Inferior parietal cortex (tissue), 1 donor: ENCODE results near the gene OR6C76.
"Not testable (repeated sequence)": the region's sequence is repeated elsewhere in the genome, so short reads cannot be mapped to it uniquely, and the experiment has no call there.

Source experiments
- DNase-seq: peaks from one replicate; pipeline ENCODE4 v3.0.0-alpha.2; 2016; ENCODE audit errors: extremely low spot score

The OR6C76 gene

DNA sequence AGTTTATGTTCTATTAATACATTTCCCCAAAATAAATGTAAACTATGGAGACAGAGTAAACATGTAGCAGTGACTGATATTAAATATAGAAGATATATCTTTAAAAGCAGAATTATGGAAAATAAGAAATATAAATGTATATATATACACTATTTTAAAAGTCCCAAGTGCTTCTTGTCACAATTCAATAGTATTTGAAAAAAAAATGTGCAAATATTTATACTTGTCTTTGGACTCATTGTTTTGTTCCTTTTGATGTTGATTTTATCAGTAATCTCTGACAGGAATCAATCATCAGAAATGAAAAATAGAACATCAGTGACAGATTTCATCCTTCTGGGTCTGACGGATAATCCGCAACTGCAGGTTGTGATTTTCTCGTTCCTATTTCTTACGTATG, at the start of gene OR6C76:
OR6C76 (plus strand) TSS at position 301 of the 400 bp plus-strand sequence; CDS start at position 301, 0 bp downstream.
- no peak for DNase-seq

DNA sequence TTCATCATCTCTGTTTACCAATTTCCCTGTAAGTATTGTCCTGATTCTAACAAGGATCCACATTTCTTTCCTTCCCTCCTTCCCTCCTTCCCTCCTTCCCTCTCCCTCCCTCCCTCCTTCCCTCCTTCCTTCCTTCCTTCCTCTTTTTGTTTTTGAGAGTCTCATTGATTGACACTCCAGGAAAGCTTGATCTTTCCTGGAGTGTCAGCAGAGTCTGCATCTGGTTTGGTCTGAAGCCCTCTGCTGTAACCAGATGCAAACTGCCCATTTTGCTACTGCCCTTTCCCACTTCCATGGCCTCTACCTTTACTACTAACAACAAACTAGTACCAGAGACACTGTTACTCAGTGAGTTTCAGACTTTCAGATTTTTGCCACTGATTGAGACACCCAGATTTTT, 40.2 kb upstream of the OR6C76 start:
- no peak for DNase-seq

DNA sequence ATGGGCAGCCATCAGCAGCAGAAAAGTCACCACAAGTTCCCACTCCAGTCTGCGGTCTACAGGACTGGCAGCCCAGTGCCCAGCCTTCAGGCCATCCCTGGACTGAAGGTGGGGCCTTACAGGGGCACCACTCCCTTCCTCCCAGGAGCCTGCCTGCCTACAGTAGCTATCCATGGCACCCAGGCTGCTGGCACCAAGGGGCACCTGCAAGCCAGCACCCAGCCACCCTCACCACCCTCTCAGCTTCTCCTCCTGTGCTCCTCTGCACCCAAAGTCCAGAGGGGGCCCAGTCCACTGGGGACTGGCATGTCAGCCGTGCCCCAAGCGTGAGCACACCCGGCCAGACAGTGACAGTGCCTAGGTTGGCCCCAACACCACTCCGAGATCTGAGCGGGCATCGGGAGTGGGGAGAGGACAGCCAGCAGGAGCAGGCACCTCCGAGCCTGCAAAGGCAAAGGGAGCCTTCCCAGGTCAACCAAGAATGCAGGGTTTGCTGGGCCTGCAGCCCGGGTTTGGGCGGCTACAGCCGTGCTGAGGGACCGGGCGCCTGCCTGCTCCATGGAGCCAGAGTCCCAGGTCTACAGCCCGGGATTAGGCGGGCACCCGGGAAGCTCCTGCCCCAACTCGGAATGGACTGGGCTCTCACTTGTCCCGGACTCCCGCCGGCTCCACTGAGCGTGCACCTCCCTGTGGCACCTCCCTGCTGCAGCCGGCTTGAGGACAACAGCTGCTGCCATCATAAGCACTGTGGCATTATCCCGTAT, 33.8 kb upstream of the OR6C76 start:
- no peak for DNase-seq

DNA sequence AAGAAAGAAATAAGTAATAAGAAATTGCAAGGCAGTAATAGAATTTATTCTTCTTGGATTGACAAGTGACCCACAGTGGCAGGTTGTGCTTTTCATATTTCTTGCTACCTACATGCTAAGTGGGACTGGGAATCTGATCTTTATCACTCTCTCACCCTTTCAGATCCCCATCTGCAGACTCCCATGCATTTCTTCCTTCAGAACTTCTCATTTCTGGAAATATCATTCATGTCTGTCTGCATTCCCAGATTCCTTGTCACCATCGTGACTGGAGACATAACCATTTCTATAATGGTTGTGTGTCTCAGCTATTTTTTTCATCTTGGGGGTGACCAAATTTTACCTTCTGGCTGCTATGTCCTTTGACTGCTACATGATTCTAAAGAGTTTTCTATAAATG, 29.7 kb upstream of the OR6C76 start:
- no peak for DNase-seq

GRCh38 chr12:55400229-55400628, 25.8 kb upstream of the OR6C76 start, which contains the start of gene OR6C65:
Gene OR6C65 (plus strand): TSS chr12:55400529. CDS start chr12:55400529, 0 bp downstream.
- DNase-seq = no peak

- DNase-seq = no peak
Measured at GRCh38 chr12:55407866-55408265, 18.2 kb upstream of the OR6C76 start.

- DNase-seq = not testable (repeated sequence)
Measured at GRCh38 chr12:55409133-55409532, 16.9 kb upstream of the OR6C76 start.

GRCh38 chr12:55412138-55412537, 13.9 kb upstream of the OR6C76 start:
- DNase-seq = not testable (repeated sequence)

DNA sequence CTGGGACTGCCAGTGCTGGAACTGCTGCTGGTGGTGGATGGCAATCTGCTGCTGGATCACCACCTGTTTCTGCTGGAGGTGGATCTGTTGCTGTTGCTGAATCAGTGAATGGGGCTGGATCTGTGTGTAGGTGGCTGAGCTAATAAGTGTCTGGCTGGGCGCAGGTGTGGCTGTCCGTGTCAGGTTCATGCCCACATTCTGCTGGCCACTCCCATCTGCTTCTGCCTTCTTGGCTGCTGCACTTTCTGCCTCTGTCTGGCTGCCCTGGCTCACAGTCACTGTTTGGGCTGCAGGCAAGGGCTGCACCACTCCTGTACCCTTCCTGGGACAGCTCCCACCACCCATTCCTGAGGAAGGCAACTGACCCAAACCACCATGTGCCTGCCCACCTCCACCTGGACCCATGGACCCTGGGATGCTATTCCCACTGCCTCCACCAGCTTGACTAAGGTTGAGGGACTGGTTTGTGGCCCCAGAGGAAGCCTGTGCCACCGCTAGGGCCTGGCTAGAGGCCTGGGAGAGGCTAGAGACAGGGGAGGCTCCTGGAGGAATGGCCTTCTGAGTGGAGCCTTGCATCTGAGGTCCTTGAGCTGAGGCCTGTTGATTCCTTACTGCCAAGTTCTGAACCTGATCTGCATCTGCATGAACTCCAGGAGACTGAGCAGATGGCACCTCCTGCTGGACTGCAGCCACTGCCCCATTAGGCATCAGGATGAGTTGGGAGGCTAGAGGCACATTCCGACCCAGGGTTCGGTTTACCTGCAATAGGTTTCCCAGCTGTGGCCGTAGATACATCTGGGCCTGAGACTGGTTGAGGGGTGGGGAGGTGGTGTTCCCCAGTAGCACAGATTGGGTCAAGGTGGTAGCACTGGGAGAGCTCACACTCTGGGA, 12.3 kb upstream of the OR6C76 start:
- DNase-seq = not testable (repeated sequence)

GRCh38 chr12:55414396-55414823, 11.6 kb upstream of the OR6C76 start:
- not testable (repeated sequence) for DNase-seq

DNA sequence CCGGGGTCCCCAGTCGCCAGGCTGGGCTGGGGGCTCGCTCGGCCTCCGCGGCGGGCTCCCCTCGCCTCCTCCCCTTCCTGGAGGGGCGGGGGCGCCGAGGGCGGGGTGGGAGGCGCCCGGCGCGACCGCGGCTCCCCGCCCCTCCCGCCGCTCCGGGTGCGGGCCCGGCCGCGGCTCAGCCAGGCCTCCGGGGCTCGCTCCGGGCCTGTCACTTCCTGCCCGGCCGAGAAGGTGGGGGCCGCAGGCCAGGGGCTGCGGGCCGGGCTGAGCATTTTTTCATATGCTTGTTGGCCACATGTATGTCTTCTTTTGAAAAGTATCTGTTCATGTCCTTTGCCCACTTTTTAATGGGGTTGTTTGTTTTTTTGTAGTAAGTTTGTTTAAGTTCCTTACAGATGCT, 11.2 kb upstream of the OR6C76 start:
- not testable (repeated sequence) for DNase-seq

DNA sequence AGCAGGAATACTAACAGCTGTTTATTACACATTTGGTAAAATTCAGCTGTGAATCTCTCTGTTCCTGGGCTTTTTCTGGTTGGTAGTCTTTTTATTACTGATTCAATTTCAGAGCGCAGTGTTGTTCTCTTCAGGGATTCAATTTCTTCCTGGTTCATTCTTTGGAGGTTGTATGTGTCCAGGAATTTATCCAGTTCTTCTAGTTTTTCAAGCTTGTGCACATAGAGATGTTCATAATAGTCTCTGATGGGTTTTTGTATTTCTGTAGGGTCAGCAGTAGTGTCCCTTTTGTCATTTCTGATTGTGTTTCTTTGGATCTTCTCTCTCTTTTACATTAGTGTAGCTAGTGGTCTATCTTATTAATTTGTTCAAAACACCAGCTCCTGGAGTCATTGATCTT, 9.1 kb upstream of the OR6C76 start:
- DNase-seq = no peak

- DNase-seq = no peak
Measured at GRCh38 chr12:55420307-55420962, 5.6 kb upstream of the OR6C76 start.

DNA sequence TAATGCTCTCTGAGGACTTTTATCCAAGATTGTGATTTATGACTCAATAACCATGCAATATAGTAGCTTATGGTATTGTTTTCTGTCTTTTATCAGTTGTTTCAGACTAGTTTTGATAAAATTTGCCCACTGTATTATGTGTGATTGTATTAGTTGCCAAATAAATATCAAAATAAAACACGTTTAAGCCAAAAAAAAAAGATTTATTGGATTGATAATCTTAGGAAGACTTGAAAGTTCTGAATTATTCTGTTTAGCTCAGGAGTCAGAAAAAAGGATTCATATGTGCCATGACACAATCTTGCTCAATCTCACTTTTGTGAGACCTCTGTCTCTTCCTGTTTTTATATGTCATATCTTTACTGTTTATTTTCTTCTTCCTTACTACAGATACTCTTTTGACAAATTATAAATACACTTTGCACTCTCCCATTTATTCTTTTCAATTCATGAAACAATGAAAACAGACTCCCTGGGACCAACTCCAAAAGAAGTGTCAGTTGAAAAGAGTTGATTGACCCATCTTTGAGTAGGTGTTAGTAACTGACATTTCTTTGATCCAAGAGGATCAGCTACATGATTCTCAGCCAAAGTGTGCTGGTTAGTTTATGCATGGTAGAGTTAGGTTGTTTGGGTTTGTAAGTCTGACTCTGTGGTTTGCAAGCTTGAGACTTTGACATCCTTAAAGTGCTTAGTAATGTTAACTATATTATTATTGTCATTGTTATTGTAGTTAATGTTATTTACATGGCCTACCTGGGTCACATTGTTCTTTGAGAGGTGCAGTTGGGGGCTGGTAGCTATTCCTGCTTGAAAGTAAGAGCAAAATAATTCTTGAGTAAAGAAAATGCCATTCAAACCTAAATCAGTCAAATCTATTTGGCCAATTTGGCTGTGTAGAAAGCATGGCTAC, 2.5 kb downstream of the OR6C76 start:
- DNase-seq = no peak

DNA sequence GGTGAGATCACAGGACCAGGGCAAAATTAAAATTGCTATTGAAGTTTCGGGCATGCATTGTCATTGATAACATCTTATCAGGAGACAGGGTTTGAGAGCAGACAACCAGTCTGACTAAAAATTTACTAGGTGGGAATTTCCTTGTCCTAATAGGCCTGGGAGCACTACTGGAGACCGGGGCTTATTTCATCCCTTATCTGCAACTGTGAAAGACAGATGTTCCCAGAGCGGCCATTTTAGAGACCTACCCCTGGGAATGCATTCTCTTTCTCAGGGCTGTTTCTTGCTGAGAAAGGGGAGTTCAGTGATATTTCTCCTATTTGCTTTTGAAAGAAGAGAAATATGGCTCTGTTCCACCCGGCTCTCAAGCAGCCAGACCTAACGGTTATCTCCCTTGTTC, 15.2 kb downstream of the OR6C76 start:
- DNase-seq = not testable (repeated sequence)

- DNase-seq = no peak
Measured at GRCh38 chr12:55443776-55444175, 17.7 kb downstream of the OR6C76 start, which contains the start of gene OR6C2. Gene OR6C2 (plus strand): TSS chr12:55444076. CDS start chr12:55452214, 8,138 bp downstream.

GRCh38 chr12:55445357-55445756, 19.3 kb downstream of the OR6C76 start:
- DNase-seq = no peak

DNA sequence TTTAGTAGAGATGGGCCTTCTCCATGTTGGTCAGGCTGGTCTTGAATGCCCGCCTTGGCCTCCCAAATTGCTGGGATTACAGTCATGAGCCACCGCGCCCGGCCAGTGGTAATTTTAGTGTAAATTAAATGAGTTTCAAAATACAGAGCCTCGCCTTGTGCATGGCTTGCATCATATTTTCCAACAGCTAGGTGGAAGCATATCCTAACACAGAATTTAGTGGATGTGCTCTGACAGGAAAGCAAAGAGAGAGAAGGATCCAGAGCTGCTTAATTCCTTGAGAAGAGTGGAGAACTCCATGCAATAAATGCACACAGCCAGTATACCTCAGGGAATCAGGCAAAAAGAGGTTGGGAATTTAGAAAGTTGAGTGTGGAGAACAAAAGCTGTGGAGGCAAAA, 20.3 kb downstream of the OR6C76 start:
- peak; percentile 2 for DNase-seq

DNA sequence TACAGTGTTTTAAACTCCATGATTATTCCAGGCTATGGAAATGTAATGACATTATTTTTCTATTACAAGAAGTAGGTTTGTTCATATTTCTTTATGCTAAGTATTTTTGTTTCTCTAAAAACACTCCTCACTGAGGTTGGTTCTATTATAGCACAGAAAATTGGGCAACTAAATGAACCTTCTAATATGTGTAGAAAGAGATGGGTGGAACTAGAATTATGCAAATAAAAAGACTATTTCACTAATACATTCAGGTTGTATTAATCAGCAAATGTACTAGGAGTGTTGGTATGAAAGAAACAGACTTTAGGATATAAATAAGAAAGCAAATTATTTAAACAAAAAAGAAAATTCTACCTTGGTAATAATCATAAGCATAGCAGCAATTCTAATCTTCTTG, 22.8 kb downstream of the OR6C76 start:
- DNase-seq = no peak

- not testable (repeated sequence) for DNase-seq
Measured at GRCh38 chr12:55464926-55465325, 38.9 kb downstream of the OR6C76 start.

DNA sequence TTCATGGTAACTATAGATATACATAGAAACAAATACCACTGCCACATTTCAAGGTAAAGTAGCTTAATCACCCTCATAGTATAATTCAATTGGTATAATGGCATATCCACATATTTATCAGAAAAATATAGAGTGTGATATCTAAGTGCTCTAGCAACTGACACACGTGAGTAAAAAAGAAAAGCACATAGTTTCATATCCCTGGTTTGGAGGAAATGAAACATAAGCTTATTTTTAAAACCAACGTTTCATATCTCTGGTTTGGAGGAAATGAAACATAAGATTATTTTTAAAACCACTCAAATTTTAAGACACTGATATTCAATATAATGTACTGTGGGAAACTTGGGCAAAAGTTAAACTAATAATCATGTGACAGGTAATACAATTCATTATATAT, 41.8 kb downstream of the OR6C76 start:
- DNase-seq = no peak
